WTC11 (cell line): Measurements from ENCODE around the gene PRR22. TPM values are rescaled to one million over a fixed set of nuclear protein-coding genes. Genes with fewer than 3 reads are reported as not detected.

ENCODE experiments used
- ATAC-seq: fragments of 200-7000 bp; cut with Tn5 transposase; 2 replicates; pipeline ENCODE4 v1.10.0; 2021; ENCODE audit warnings: mild to moderate bottlenecking, moderate library complexity
- CTCF ChIA-PET: fragments of 300-600 bp; sonication (Branson Sonifier 250); formaldehyde crosslinking; loops from one replicate; lab custom pipeline; 2021; ENCODE audit warnings: antibody characterized with exemption; lab: Charles Lee
- POLR2A ChIA-PET: fragments of 350-600 bp; sonication (Branson Sonifier 250); formaldehyde crosslinking; loops from one replicate; lab custom pipeline; 2021; ENCODE audit warnings: antibody characterized with exemption; lab: Charles Lee
- DNase-seq: peaks from one replicate; pipeline ENCODE4 v3.0.0; 2021; ENCODE audit warnings: low spot score
- H3K27ac Mint-ChIP-seq: 2 replicates; pipeline ENCODE4 v1.8.0; 2021; ENCODE audit warnings: mixed read lengths
- H3K27me3 Mint-ChIP-seq: 2 replicates; pipeline ENCODE4 v1.8.0; 2021; ENCODE audit warnings: low read depth, mild to moderate bottlenecking, moderate library complexity, mixed read lengths
- H3K36me3 Mint-ChIP-seq: 2 replicates; pipeline ENCODE4 v1.8.0; 2021; ENCODE audit warnings: mixed read lengths
- H3K4me1 Mint-ChIP-seq: 2 replicates; pipeline ENCODE4 v1.8.0; 2022; ENCODE audit warnings: mixed read lengths
- H3K4me3 Mint-ChIP-seq: 2 replicates; pipeline ENCODE4 v1.8.0; 2021; ENCODE audit warnings: mild to moderate bottlenecking, moderate library complexity, mixed read lengths
- H3K9me3 Mint-ChIP-seq: 2 replicates; pipeline ENCODE4 v1.8.0; 2021; ENCODE audit warnings: mixed read lengths
- EMX1 ChIP-seq: fragments of 250-450 bp; sonication (Bioruptor Pico); IDR thresholded peaks from 2 replicates; pipeline ENCODE4 v1.8.0; 2021; ENCODE audit warnings: mild to moderate bottlenecking
- ETV6 ChIP-seq: sonication (generic); formaldehyde crosslinking; IDR thresholded peaks from 2 replicates; pipeline ENCODE4 v1.8.1; 2022; ENCODE audit warnings: mild to moderate bottlenecking, missing genetic modification reagents
- GABPB1 ChIP-seq: sonication (generic); formaldehyde crosslinking; IDR thresholded peaks from 2 replicates; pipeline ENCODE4 v1.8.1; 2023; ENCODE audit warnings: mild to moderate bottlenecking, missing genetic modification reagents
- NFATC4 ChIP-seq: fragments of 250-450 bp; sonication (Bioruptor Pico); IDR thresholded peaks from 2 replicates; pipeline ENCODE4 v1.9.0; 2021; ENCODE audit warnings: mild to moderate bottlenecking
- SMAD3 ChIP-seq: sonication (generic); formaldehyde crosslinking; IDR thresholded peaks from 2 replicates; pipeline ENCODE4 v1.8.0; 2022; ENCODE audit warnings: missing genetic modification reagents, mild to moderate bottlenecking, borderline replicate concordance
- SP1 ChIP-seq: sonication (generic); formaldehyde crosslinking; conservative IDR thresholded peaks from 2 replicates; pipeline ENCODE4 v1.8.1; 2022; ENCODE audit warnings: missing genetic modification reagents
- TEAD1 ChIP-seq: sonication (generic); formaldehyde crosslinking; IDR thresholded peaks from 2 replicates; pipeline ENCODE4 v1.8.0; 2022; ENCODE audit warnings: mild to moderate bottlenecking, missing genetic modification reagents
- ZNF416 ChIP-seq: fragments of 250-450 bp; sonication (Bioruptor Pico); IDR thresholded peaks from 2 replicates; pipeline ENCODE4 v1.9.0; 2021; ENCODE audit warnings: mild to moderate bottlenecking, inconsistent platforms
- total RNA-seq: library from RNA; stranded (reverse); gene quantifications from 3 replicates; pipeline ENCODE4 v1.2.3, GENCODE V29; 2021
- TF ChIP-seq, protein P1 (sequence below): sonication (generic); formaldehyde crosslinking; IDR thresholded peaks from 2 replicates; pipeline ENCODE4 v1.8.0; 2023; ENCODE audit warnings: mild to moderate bottlenecking, missing genetic modification reagents
- TF ChIP-seq, protein P2 (sequence below): fragments of 250-450 bp; sonication (Bioruptor Pico); IDR thresholded peaks from 2 replicates; pipeline ENCODE4 v1.9.0; 2021; ENCODE audit warnings: mild to moderate bottlenecking, borderline replicate concordance
- TF ChIP-seq, protein P3 (sequence below): fragments of 250-450 bp; sonication (Bioruptor Pico); IDR thresholded peaks from 2 replicates; pipeline ENCODE4 v1.9.0; 2021; ENCODE audit warnings: mild to moderate bottlenecking
- TF ChIP-seq, protein P4 (sequence below): fragments of 250-450 bp; sonication (Bioruptor Pico); conservative IDR thresholded peaks from 2 replicates; pipeline ENCODE4 v1.9.0; 2021; ENCODE audit warnings: mild to moderate bottlenecking
- TF ChIP-seq, protein P5 (sequence below): sonication (generic); formaldehyde crosslinking; IDR thresholded peaks from 2 replicates; pipeline ENCODE4 v1.8.1; 2022; ENCODE audit warnings: missing genetic modification reagents, borderline replicate concordance

PRR22 gene
- total RNA-seq, 1 experiment from 2014 or later: 3.3 TPM

DNA sequence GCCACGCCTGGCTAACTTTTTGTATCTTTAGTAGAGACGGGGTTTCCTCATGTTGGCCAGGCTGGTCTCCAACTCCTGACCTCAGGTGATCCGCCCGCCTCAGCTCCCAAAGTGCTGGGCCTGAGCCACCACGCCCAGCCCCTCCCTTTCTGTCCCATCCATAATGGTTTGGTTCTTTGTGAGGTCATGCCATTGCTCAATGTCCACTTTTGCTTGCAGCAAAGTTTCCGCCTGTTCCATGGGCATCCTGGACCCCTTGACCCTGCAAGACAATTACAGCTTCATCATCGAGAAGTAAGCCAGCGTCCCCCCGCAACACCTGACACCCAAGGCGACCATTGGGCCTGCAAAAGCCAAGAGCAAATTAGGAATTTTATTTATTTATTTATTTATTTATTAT, 16.6 kb downstream of the PRR22 start:
- no peak overlapping the region for H3K27ac Mint-ChIP-seq
- TF ChIP-seq, protein P1, sequence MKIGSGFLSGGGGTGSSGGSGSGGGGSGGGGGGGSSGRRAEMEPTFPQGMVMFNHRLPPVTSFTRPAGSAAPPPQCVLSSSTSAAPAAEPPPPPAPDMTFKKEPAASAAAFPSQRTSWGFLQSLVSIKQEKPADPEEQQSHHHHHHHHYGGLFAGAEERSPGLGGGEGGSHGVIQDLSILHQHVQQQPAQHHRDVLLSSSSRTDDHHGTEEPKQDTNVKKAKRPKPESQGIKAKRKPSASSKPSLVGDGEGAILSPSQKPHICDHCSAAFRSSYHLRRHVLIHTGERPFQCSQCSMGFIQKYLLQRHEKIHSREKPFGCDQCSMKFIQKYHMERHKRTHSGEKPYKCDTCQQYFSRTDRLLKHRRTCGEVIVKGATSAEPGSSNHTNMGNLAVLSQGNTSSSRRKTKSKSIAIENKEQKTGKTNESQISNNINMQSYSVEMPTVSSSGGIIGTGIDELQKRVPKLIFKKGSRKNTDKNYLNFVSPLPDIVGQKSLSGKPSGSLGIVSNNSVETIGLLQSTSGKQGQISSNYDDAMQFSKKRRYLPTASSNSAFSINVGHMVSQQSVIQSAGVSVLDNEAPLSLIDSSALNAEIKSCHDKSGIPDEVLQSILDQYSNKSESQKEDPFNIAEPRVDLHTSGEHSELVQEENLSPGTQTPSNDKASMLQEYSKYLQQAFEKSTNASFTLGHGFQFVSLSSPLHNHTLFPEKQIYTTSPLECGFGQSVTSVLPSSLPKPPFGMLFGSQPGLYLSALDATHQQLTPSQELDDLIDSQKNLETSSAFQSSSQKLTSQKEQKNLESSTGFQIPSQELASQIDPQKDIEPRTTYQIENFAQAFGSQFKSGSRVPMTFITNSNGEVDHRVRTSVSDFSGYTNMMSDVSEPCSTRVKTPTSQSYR (CRISPR knock-in tag): no peak
- TF ChIP-seq GABPB1 (CRISPR knock-in tag): peak; percentile 58; the same call in 1 of the 2 replicates
- ChIA-PET POLR2A (no interaction called here), CTCF (interaction anchor here (1.6 to 2.3 kb wide), 3 partner anchors 36 to 81 kb away, joined by 5 to 7 read pairs (median 5); partner anchors contain the start of genes CATSPERD and LONP1)
- DNase-seq (no peak), ATAC-seq (no peak)
- no peaks in the 10 kb centered on the region for H3K4me1 Mint-ChIP-seq
- no peaks in the 10 kb centered on the region for H3K36me3 Mint-ChIP-seq
- no peak overlapping the region for H3K4me3 Mint-ChIP-seq
- peaks cover 11% of the 10 kb centered on the region for H3K27me3 Mint-ChIP-seq
- peaks cover under 1% of the 10 kb centered on the region; the same call in 1 of the 2 replicates for H3K9me3 Mint-ChIP-seq

DNA sequence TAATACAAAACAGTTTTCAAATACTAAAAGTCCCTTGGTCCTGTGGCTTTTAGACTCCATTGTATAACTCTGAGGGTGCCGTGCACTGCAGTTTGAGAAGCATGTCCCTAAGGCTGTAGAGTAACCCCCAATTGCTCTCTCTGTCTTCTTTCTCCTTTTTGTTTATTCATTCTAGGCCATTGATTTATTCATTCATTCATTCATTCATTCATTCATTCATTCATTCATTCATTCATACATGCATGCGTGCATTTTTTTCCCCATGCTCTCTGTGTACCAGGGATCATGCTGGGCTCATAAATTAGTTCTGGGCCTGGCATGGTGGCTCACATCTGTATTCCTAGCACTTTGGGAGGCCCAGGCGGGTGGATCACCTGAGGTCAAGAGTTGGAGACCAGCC, 19.3 kb downstream of the PRR22 start:
- CTCF ChIA-PET: interaction anchor here (0.6 to 1.2 kb wide), 2 partner anchors 39 to 196 kb away, joined by 3 to 4 read pairs; no protein-coding TSS in a partner anchor
- Mint-ChIP-seq H3K9me3 (peaks cover 10% of the 10 kb centered on the region; the same call in 1 of the 2 replicates), H3K36me3 (no peaks in the 10 kb centered on the region), H3K27me3 (peaks cover 5% of the 10 kb centered on the region; the same call in 1 of the 2 replicates), H3K4me3 (no peak overlapping the region), H3K4me1 (no peaks in the 10 kb centered on the region), H3K27ac (no peak overlapping the region)
- POLR2A ChIA-PET: no interaction called here
- ATAC-seq (no peak), DNase-seq (no peak)
- TF ChIP-seq, protein P2, sequence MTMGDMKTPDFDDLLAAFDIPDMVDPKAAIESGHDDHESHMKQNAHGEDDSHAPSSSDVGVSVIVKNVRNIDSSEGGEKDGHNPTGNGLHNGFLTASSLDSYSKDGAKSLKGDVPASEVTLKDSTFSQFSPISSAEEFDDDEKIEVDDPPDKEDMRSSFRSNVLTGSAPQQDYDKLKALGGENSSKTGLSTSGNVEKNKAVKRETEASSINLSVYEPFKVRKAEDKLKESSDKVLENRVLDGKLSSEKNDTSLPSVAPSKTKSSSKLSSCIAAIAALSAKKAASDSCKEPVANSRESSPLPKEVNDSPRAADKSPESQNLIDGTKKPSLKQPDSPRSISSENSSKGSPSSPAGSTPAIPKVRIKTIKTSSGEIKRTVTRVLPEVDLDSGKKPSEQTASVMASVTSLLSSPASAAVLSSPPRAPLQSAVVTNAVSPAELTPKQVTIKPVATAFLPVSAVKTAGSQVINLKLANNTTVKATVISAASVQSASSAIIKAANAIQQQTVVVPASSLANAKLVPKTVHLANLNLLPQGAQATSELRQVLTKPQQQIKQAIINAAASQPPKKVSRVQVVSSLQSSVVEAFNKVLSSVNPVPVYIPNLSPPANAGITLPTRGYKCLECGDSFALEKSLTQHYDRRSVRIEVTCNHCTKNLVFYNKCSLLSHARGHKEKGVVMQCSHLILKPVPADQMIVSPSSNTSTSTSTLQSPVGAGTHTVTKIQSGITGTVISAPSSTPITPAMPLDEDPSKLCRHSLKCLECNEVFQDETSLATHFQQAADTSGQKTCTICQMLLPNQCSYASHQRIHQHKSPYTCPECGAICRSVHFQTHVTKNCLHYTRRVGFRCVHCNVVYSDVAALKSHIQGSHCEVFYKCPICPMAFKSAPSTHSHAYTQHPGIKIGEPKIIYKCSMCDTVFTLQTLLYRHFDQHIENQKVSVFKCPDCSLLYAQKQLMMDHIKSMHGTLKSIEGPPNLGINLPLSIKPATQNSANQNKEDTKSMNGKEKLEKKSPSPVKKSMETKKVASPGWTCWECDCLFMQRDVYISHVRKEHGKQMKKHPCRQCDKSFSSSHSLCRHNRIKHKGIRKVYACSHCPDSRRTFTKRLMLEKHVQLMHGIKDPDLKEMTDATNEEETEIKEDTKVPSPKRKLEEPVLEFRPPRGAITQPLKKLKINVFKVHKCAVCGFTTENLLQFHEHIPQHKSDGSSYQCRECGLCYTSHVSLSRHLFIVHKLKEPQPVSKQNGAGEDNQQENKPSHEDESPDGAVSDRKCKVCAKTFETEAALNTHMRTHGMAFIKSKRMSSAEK: no peak
- TF ChIP-seq ETV6 (CRISPR knock-in tag) (no peak), EMX1 (CRISPR knock-in tag) (no peak), GABPB1 (CRISPR knock-in tag) (no peak), NFATC4 (CRISPR knock-in tag) (no peak), TEAD1 (CRISPR knock-in tag) (no peak), SMAD3 (CRISPR knock-in tag) (no peak), ZNF416 (CRISPR knock-in tag) (no peak), SP1 (CRISPR knock-in tag) (no peak)
- TF ChIP-seq, protein P3, sequence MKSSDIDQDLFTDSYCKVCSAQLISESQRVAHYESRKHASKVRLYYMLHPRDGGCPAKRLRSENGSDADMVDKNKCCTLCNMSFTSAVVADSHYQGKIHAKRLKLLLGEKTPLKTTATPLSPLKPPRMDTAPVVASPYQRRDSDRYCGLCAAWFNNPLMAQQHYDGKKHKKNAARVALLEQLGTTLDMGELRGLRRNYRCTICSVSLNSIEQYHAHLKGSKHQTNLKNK: no peak
- TF ChIP-seq, protein P4, sequence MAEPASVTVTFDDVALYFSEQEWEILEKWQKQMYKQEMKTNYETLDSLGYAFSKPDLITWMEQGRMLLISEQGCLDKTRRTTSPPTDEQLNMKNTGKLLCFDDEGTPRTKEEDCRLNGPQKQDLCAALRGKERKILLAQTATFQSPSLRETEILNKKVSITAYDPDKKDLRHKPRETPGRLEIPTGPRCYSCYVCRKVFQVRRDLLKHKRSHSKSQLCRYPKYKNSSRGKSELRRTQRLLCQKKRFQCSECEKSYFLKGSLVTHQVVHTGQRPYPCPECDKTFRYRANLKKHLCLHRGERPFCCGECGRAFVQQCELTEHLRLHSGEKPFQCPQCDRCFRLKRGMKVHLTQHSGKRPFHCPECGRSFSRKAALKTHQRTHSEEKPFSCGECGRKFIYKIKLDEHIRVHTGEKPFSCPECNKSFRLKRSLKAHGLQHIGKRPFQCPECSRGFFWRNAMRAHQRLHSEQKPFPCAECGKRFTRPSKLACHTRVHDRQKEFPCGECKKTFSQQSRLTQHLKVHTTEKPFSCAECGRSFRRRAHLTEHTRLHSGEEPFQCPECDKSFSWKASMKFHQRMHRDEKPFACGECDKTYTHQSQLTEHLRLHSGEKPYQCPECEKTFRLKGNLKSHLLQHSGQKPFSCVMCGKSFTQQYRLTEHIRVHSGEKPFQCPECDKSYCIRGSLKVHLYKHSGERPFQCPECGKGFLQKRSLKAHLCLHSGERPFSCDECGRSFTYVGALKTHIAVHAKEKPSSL: no peak
- TF ChIP-seq, protein P5, sequence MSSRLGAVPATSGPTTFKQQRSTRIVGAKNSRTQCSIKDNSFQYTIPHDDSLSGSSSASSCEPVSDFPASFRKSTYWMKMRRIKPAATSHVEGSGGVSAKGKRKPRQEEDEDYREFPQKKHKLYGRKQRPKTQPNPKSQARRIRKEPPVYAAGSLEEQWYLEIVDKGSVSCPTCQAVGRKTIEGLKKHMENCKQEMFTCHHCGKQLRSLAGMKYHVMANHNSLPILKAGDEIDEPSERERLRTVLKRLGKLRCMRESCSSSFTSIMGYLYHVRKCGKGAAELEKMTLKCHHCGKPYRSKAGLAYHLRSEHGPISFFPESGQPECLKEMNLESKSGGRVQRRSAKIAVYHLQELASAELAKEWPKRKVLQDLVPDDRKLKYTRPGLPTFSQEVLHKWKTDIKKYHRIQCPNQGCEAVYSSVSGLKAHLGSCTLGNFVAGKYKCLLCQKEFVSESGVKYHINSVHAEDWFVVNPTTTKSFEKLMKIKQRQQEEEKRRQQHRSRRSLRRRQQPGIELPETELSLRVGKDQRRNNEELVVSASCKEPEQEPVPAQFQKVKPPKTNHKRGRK (CRISPR knock-in tag): no peak
